ENCODE measurements around the gene HOXA5.

GRCh38 chr7:27148031-27148755, 4.7 kb upstream of the HOXA5 start:
- no peak for TF ChIP-seq POLR2A (IDR thresholded peaks at IDR 0.05; ENCODE audit: low read length)
- TF ChIP-seq GATA1 (IDR thresholded peaks at IDR 0.05; ENCODE audit: low read depth, low read length) = no peak

All from erythroblast (primary cell).